Epithelial cell of alveolus of lung (primary cell): ENCODE results near the gene RASL10A. TPM values are rescaled to one million over a fixed set of nuclear protein-coding genes. Genes with fewer than 3 reads are reported as not detected.

ENCODE experiments used
- total RNA-seq: library from RNA; depleted of rRNA; stranded (reverse); fragments of >200 nt; gene quantifications from 2 replicates; pipeline ENCODE4 v1.2.1, GENCODE V29; 2015

RASL10A gene
- total RNA-seq, result 0.56 TPM in 1 of 2 replicates, not detected in the other

GRCh38 chr22:29315286-29316140, at the start of gene RASL10A:
TSS of gene RASL10A (minus strand) at chr22:29315697. CDS start at chr22:29315246, 451 bp downstream.

GRCh38 chr22:29306175-29306834, 9.2 kb downstream of the RASL10A start, which contains the start of gene GAS2L1:
TSS of gene GAS2L1 (plus strand) at chr22:29306650. CDS start at chr22:29308106, 1,456 bp downstream.

GRCh38 chr22:29267858-29268510, 47.5 kb downstream of the RASL10A start, which contains the start of the genes EWSR1 and RHBDD3:
TSS of gene EWSR1 (plus strand) at chr22:29268268. CDS start at chr22:29268337, 69 bp downstream.
TSS of gene RHBDD3 (minus strand) at chr22:29267981. CDS start at chr22:29265626, 2,355 bp downstream.

Other genes starting within 250 kb of the RASL10A start
- 9.2 and 15.6 TPM in 2 replicates for gene KREMEN1, start 242.7 kb downstream of the RASL10A start, total RNA-seq
- gene EMID1, start 109.8 kb downstream of the RASL10A start, total RNA-seq, result 1.1 and 1.3 TPM in 2 replicates
- 25.3 and 50.1 TPM in 2 replicates for gene RHBDD3, start 47.7 kb downstream of the RASL10A start, total RNA-seq
- 173 and 183 TPM in 2 replicates for gene EWSR1, start 47.4 kb downstream of the RASL10A start, total RNA-seq
- gene GAS2L1, start 9.0 kb downstream of the RASL10A start, total RNA-seq, result 13.2 and 24.0 TPM in 2 replicates
- 36.2 and 63.7 TPM in 2 replicates for gene AP1B1, start 72.9 kb upstream of the RASL10A start, total RNA-seq
- not detected in 2 replicates for gene RFPL1, start 122.9 kb upstream of the RASL10A start, total RNA-seq
- 1.3 and 2.2 TPM in 2 replicates for gene NEFH, start 164.5 kb upstream of the RASL10A start, total RNA-seq
- gene THOC5, start 238.1 kb upstream of the RASL10A start, total RNA-seq, result 29.1 and 40.3 TPM in 2 replicates